ENCODE measurements around the gene SULT1E1. TPM values are rescaled to one million over a fixed set of nuclear protein-coding genes. Genes with fewer than 3 reads are reported as not detected.
"Not testable (repeated sequence)": the region's sequence is repeated elsewhere in the genome, so short reads cannot be mapped to it uniquely, and the experiment has no call there.

SULT1E1 gene
- total and polyA plus RNA-seq, 3 donors from 2014 or later = not detected

GRCh38 chr4:69829678-69830077, 30.3 kb downstream of the SULT1E1 start:
- H3K9me3 ChIP-seq = no peaks in the 10 kb centered on the region
- no peak overlapping the region for H3K27ac ChIP-seq
- no peak overlapping the region for H3K4me3 ChIP-seq
- H3K27me3 ChIP-seq = no peaks in the 10 kb centered on the region
- 94 to 97% methylated on average over 2 of the region's 2 CpGs for WGBS, 2 donors
- TF ChIP-seq POLR2A (IDR thresholded peaks at IDR 0.05) (no peak), CTCF (IDR thresholded peaks at IDR 0.05) (no peak)
- H3K36me3 ChIP-seq (ENCODE audit: low read depth, missing control alignments) = no peaks in the 10 kb centered on the region
- intact Hi-C loops (cut with DNase I; ENCODE audit: low total_unique reads) = no loop called here
- no peak for DNase-seq
- H3K4me1 ChIP-seq = no peaks in the 10 kb centered on the region

- WGBS, 2 donors = 86% methylated on average over 3 of the region's 3 CpGs
- Histone ChIP-seq H3K4me3 (no peak overlapping the region), H3K36me3 (ENCODE audit: low read depth, missing control alignments) (no peaks in the 10 kb centered on the region), H3K27me3 (no peaks in the 10 kb centered on the region), H3K4me1 (no peaks in the 10 kb centered on the region), H3K27ac (no peak overlapping the region), H3K9me3 (no peaks in the 10 kb centered on the region)
- intact Hi-C loops (cut with DNase I; ENCODE audit: low total_unique reads) = no loop called here
- no peak for DNase-seq
- TF ChIP-seq POLR2A (IDR thresholded peaks at IDR 0.05) = no peak
- TF ChIP-seq CTCF (IDR thresholded peaks at IDR 0.05) = no peak
Observed at GRCh38 chr4:69828828-69829227, 31.1 kb downstream of the SULT1E1 start.

- DNase-seq; H3K9me3 ChIP-seq; H3K27ac ChIP-seq; H3K36me3 ChIP-seq (ENCODE audit: low read depth, missing control alignments); H3K27me3 ChIP-seq; H3K4me1 ChIP-seq; intact Hi-C loops (cut with DNase I; ENCODE audit: low total_unique reads); H3K4me3 ChIP-seq: not testable (repeated sequence)
- WGBS, 2 donors = 74 to 84% methylated on average over 8 of the region's 8 CpGs
Observed at GRCh38 chr4:69825056-69825455, 34.9 kb downstream of the SULT1E1 start.

- H3K36me3 ChIP-seq (ENCODE audit: low read depth, missing control alignments) = no peaks in the 10 kb centered on the region
- no peaks in the 10 kb centered on the region for H3K9me3 ChIP-seq
- no peaks in the 10 kb centered on the region for H3K27me3 ChIP-seq
- peak; percentile 25 for DNase-seq
- TF ChIP-seq POLR2A (IDR thresholded peaks at IDR 0.05) (no peak), CTCF (IDR thresholded peaks at IDR 0.05) (peak in 1 of 3 experiments; percentile 14)
- no peaks in the 10 kb centered on the region for H3K4me1 ChIP-seq
- 74 to 77% methylated on average over 8 of the region's 8 CpGs for whole genome bisulfite sequencing, 2 donors
- intact Hi-C loops (cut with DNase I; ENCODE audit: low total_unique reads) = no loop called here
- no peak overlapping the region for H3K4me3 ChIP-seq
- H3K27ac ChIP-seq = no peak overlapping the region
Observed at GRCh38 chr4:69823481-69824186, 36.3 kb downstream of the SULT1E1 start.

GRCh38 chr4:69823048-69823447, 36.9 kb downstream of the SULT1E1 start:
- Histone ChIP-seq H3K9me3 (no peaks in the 10 kb centered on the region), H3K27me3 (no peaks in the 10 kb centered on the region), H3K4me3 (no peak overlapping the region), H3K36me3 (ENCODE audit: low read depth, missing control alignments) (no peaks in the 10 kb centered on the region), H3K4me1 (no peaks in the 10 kb centered on the region), H3K27ac (no peak overlapping the region)
- DNase-seq = no peak
- intact Hi-C loops (cut with DNase I; ENCODE audit: low total_unique reads) = no loop called here
- TF ChIP-seq POLR2A (IDR thresholded peaks at IDR 0.05) (no peak), CTCF (IDR thresholded peaks at IDR 0.05) (no peak)
- 67 to 85% methylated on average over 4 of the region's 4 CpGs for WGBS, 2 donors

All from testis (tissue), 3 donors.